Right cardiac atrium (tissue), 5 donors: ENCODE data around the gene GAS2L2. TPM values are rescaled to one million over a fixed set of nuclear protein-coding genes. Genes with fewer than 3 reads are reported as not detected.

Experiments used
- ATAC-seq, 2 donors: fragments of 200-7000 bp; cut with Tn5 transposase; one replicate each; pipeline versions ENCODE4 v1.8.0 to v1.9.1; 2020; ENCODE audit warnings: moderate library complexity in 2 of 2, mild to moderate bottlenecking in 1 of 2
- DNase-seq, 3 donors: peaks; one replicate each; pipeline ENCODE4 v3.0.0-alpha.2; 2020
- H3K27ac ChIP-seq: one replicate; pipeline ENCODE4 v1.5.1; 2013; ENCODE audit warnings: mild to moderate bottlenecking, low read length, control low read depth, moderate library complexity
- H3K27me3 ChIP-seq: one replicate; pipeline ENCODE4 v1.6.1; 2013; ENCODE audit not compliant: control insufficient read depth, insufficient read depth
- H3K4me1 ChIP-seq: one replicate; pipeline ENCODE4 v1.6.1; 2013; ENCODE audit warnings: low read length; ENCODE audit not compliant: control insufficient read depth, insufficient read depth
- H3K4me3 ChIP-seq: one replicate; pipeline ENCODE4 v1.5.1; 2013; ENCODE audit warnings: low read length, control low read depth
- H3K9me3 ChIP-seq: one replicate; pipeline ENCODE4 v1.6.1; 2013; ENCODE audit warnings: low read length; ENCODE audit not compliant: control insufficient read depth
- WGBS: extraction: QIAGEN DNeasy Blood & Tissue Kit; methylation state at CpG from one replicate; pipeline ENCODE4 v1.1.7; 2013; 5-methylcytosine and 5-hydroxymethylcytosine counted together
- intact Hi-C, 4 donors: fragments of 100-400 bp; cut with DNase I; formaldehyde crosslinking; loops; one replicate each; pipeline versions ENCODE4 v1.11.0 to v1.14.0; 2022 to 2023
- polyA plus RNA-seq: library from polyadenylated mRNA; stranded (reverse); fragments of 200-250 nt; gene quantifications from one replicate; pipeline ENCODE4 v1.2.3, GENCODE V29; 2013
- total RNA-seq, 4 donors: library from RNA; stranded (reverse); fragmentation: NEBNext Ultra II Directional; extraction: Animal tissue kit (Norgen Biotek cat#: 25700); gene quantifications; one replicate each; pipeline ENCODE4 v1.2.1, GENCODE V29; 2021
- donor health status: healthy with polysubstance abuse.
- donor health status: DM: no; HTN: yes; CAD: no.
- donor health status: DM: no; HTN: no; CAD: no.
- donor health status: DM: no; HTN: yes; CAD: no; lungs with severe emphysema.
- donor health status: DM: yes; HTN: yes; CAD: no.

GAS2L2 gene
- total and polyA plus RNA-seq, 5 donors: 0.09 to 0.19 (median 0.14) TPM; not detected in 2

DNA sequence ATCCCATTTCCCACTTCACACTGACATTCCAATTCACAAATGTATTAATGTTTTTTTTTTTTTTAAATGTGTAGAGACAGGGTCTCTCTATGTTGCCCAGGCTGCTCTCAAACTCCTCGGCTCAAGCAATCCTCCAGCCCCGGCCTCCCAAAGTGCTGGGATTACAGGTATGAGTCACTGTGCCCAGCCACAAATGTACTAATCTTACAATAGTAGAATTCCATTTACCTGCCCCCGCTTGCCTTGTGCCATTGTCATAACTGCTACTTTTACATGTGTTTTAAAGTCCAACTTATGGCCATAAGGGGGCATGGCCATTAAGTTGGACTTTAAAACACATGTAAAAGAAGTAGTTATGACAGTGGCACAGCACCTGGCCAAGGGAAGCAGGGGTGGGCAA, 37.8 kb upstream of the GAS2L2 start:
- Histone ChIP-seq H3K4me1 (no peaks in the 10 kb centered on the region), H3K27ac (no peak overlapping the region), H3K9me3 (no peaks in the 10 kb centered on the region), H3K27me3 (no peaks in the 10 kb centered on the region), H3K4me3 (no peak overlapping the region)
- no peak for DNase-seq
- ATAC-seq: no peak
- intact Hi-C loops: no loop called here
- 97% methylated on average over 3 of the region's 3 CpGs for WGBS

DNA sequence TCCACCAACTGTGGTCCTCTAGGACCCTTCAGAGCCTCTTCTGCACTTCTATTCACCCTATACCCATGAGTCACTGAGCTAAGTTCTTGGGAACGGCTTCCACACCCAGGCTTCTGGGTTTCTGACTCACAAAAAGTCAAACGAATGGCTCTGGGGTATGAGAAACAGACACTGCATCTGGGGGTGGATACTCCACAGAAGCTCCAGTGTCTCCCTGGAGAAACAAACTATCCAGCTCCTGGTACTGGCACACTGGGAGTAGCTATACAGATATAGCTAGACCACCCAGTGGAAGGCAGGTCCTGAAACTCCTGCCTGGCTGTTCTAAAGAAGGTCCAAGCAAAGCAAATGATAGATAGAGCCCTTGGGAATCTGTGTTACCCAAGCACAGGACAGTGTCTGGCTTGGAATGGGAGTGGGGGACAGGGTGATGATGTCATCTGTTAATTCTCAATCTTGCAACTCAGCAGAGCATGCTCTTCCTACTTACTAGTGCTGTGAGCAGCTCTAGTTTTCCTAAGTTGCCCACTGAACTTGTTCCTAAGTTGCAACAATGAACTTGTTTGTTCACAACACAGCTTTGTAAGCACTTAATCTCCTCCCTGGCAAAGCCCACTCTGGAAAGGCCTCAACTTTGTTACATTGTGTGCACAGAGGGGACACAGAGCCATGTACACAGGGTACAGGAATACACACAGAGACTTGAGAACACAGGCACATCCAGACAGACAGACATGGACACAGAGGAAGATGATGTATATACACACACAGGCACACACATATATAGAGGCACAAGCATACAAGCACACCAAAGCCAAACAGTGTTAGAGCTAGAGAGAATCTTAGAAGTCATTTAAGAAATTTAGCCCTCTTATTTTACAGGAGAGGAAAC, 35.7 kb upstream of the GAS2L2 start:
- H3K9me3 ChIP-seq: no peaks in the 10 kb centered on the region
- WGBS: 50% methylated on average over 2 of the region's 2 CpGs
- H3K4me1 ChIP-seq: peaks cover 9% of the 10 kb centered on the region
- no peaks in the 10 kb centered on the region for H3K27me3 ChIP-seq
- H3K4me3 ChIP-seq: no peak overlapping the region
- intact Hi-C loops: no loop called here
- DNase-seq (no peak), ATAC-seq (peak; percentile 83 to 84)
- peak overlapping the region; percentile 68 for H3K27ac ChIP-seq

DNA sequence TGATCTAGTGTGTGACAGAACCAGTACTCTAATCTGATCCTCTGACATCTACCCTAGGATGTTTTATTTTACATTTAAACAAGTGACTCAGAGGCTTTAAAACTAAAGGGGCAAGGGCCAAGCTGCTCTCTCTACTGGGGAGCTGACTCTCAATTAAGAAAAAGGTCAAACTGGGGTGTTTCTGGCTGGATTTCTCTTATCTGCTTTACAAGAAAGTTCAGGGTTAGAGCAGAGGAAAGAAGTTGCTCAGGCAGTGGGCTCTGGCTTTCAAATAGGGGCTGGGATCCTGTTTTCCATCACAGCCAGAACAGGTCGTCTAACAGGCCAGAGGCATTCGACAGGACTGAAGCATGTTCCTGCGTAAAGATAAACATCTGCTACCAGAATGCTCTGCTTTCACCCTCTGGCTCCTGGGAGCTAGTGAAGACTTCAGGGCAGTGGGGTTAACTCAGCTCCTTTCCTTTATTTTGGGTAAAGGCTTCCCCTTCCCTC, 33.9 kb upstream of the GAS2L2 start:
- ATAC-seq (no peak), DNase-seq (no peak)
- Histone ChIP-seq H3K27me3 (no peaks in the 10 kb centered on the region), H3K9me3 (no peaks in the 10 kb centered on the region), H3K4me1 (peaks cover 13% of the 10 kb centered on the region), H3K27ac (no peak overlapping the region), H3K4me3 (no peak overlapping the region)
- intact Hi-C loops: no loop called here
- 45% methylated on average over 3 of the region's 3 CpGs for WGBS

DNA sequence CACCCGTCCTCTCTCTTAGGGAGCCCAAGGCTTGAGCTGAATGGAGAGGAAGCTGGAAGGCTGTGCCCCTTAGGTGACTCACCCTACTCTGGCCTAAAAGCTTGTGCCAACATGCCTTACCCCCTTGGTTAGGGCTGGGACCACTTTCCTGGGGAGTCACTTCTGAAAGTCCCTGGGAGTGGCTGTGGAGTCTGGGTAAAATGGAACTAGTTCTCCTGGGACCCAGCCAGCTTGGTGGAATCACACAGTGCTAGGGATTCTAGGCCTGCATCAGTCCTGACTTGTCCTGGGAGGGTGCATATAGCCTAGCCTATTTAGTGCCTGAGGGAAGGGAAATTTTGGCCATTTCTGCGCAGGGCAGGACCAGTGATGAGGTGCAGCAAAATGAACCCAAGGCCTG, 31.9 kb upstream of the GAS2L2 start:
- Histone ChIP-seq H3K27me3 (no peaks in the 10 kb centered on the region), H3K27ac (no peak overlapping the region), H3K4me1 (peaks cover 13% of the 10 kb centered on the region), H3K4me3 (no peak overlapping the region), H3K9me3 (no peaks in the 10 kb centered on the region)
- WGBS: 90% methylated on average over 2 of the region's 2 CpGs
- intact Hi-C loops: no loop called here
- ATAC-seq: no peak
- DNase-seq: no peak

DNA sequence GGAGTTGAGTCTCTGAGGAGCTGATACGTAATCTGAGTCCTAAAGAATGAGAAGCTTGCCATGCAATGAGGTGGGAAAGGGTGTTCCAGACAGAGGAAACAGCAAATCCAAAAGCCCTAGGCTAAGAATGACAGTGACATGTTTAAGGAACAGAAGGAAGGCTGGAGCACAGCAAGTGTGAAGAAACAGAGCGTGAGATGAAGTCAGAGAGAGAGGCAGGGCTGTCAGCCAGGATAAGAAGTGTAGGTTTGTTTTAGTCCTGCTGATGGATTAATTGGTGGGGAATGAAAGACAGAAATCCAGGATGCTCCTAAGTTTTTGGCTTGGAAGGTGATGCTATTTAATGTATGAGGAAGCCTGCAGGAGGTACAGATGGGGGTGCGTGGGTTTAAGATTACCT, 27.9 kb upstream of the GAS2L2 start:
- ATAC-seq (no peak), DNase-seq (no peak)
- Histone ChIP-seq H3K4me1 (peaks cover 14% of the 10 kb centered on the region), H3K27me3 (no peaks in the 10 kb centered on the region), H3K9me3 (no peaks in the 10 kb centered on the region), H3K27ac (no peak overlapping the region), H3K4me3 (no peak overlapping the region)
- intact Hi-C loops: no loop called here
- 65% methylated on average over 3 of the region's 3 CpGs for WGBS

DNA sequence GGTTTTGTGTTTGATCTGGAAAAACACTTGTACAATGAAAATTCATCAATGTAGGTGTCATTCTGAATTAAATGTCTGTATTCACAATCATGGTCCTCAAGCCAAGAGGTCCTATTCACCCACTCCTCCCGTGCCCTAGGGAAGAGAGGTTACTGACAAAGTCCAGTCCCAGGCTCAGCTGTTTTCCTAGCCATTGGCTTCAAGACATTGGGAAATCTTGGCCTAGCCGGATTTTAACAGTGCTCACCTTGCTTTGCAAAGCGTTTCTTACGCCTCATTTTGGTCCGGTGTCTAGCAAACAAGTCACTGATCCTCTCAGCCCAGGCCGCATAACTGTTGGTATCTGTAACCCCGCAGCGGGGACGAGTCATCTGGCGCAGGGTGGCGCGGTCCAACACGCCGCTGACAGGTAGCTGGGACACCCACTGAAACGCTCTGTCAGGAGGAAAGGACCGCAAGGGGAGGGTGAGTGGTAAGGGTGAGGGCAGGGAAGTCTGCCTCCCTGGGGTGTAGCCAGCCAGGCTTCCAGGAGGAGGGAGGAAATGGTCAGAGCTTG, 25.7 kb upstream of the GAS2L2 start:
- ATAC-seq: no peak
- intact Hi-C loops: no loop called here

DNA sequence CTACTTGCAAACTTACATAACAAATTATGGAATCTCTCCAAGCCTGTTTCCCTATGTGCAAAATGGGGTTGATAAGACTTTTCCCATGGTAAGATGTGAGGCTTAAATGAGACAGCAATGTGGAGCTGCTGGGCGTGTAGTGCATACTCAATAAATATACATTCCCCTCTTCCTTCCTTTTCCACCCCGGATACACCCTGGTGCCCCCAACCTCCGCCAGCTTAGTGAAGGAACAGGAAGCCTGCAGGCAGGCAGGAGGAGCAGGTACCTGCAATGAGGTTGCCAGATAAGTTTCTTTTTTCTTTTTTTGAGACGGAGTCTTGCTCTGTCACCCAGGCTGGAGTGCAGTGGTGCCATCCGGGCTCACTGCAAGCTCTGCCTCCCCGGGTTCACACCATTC, 22.5 kb upstream of the GAS2L2 start:
- intact Hi-C loops: no loop called here
- no peak for DNase-seq
- no peak for ATAC-seq
- H3K4me1 ChIP-seq: peaks cover 20% of the 10 kb centered on the region
- H3K4me3 ChIP-seq: no peak overlapping the region
- H3K27ac ChIP-seq: peak overlapping the region; percentile 54
- no peaks in the 10 kb centered on the region for H3K27me3 ChIP-seq
- H3K9me3 ChIP-seq: no peaks in the 10 kb centered on the region
- 69% methylated on average over 6 of the region's 6 CpGs for WGBS

More for the DNA sequence above, 25.7 kb upstream of the GAS2L2 start:
- no peaks in the 10 kb centered on the region for H3K9me3 ChIP-seq
- no peaks in the 10 kb centered on the region for H3K27me3 ChIP-seq
- WGBS: 87% methylated on average over 16 of the region's 16 CpGs
- DNase-seq: peak in 1 of 3 donors; percentile 58
- H3K27ac ChIP-seq: no peak overlapping the region
- H3K4me3 ChIP-seq: no peak overlapping the region
- peaks cover 22% of the 10 kb centered on the region for H3K4me1 ChIP-seq

DNA sequence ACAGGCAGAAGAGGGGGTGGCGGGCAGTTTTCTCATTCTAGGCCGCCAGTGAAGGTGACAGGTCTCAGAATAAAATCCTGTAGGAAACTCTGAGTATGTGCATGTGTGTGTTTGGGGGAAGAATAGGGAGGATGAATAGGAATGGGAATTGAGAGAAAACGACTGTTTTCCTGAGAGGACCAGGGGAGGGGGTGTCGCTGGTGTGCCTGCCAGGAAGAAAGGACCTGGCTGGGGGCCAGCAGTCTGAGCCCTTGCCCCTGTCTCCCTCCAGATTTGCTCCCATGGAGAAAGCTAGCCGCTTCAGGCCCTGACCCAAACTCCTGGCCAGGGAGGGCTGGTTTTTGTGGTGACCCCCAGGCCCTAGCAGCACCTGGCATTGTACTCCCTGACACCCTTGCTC, 22.0 kb upstream of the GAS2L2 start:
- intact Hi-C loops: no loop called here
- H3K9me3 ChIP-seq: no peaks in the 10 kb centered on the region
- peak in 1 of 3 donors; percentile 63 for DNase-seq
- H3K27me3 ChIP-seq: no peaks in the 10 kb centered on the region
- peaks cover 20% of the 10 kb centered on the region for H3K4me1 ChIP-seq
- H3K4me3 ChIP-seq: no peak overlapping the region
- WGBS: 66% methylated on average over 5 of the region's 5 CpGs
- H3K27ac ChIP-seq: peak overlapping the region; percentile 54
- ATAC-seq: no peak

DNA sequence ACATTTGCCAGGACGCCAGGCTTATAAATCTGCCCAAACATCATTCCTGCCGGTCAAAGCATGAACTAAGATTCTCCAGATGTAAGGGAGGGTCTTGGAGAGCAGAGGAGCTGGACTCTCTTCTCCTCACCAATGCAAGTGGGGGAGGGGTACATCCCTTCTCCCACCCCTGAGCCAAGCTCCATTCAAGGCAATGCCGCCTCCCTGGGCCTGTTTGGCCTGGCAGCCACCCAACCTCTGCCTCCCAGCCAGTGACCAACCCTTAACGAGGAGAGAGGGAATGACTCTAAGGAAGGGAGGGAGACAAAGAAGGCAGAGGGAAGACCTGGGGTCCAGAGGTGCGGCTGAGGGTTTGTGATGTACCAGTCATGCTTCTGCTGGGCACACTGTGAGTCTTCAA, 21.5 kb upstream of the GAS2L2 start:
- no peak overlapping the region for H3K4me3 ChIP-seq

DNA sequence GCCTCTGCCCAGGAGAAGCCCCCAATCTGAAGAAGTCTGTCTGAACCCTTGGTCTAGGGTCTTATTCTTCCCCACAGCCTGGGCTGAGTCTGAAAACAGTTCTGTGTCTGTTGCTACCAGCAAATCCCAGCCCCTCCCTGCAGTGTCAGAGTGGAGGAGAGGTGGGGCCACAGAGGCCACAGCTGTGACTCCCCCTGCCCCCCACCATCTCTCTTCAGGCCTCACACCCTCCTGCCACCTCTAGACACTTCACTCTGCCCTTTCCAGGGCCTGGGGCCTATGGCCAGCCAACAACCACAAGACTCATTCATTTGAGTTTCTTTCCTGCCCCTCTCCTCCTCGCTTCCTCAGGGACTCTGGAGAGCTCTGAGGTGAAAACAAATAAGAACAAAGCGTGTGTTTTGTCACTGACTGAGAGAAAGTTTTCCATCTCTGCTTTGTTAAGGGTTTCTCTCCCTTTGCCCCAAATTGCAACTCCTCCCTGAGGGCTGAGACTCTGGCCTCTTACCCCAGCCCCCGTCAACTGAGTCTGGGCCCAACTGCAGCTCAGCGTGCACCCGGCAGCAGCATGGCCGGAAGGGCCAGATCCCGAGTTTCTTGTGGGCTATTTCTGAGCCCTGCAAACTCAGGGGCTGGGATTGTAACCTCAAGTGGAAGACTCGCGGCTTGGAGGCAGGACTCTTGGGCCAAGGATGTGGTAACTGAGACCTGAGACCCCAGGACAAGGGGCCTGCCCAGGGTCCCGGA, 20.8 kb upstream of the GAS2L2 start:
- intact Hi-C loops: no loop called here
- 47% methylated on average over 10 of the region's 10 CpGs for WGBS
- Histone ChIP-seq H3K27ac (peak overlapping the region; percentile 63), H3K9me3 (no peaks in the 10 kb centered on the region), H3K4me3 (no peak overlapping the region), H3K4me1 (peaks cover 20% of the 10 kb centered on the region), H3K27me3 (no peaks in the 10 kb centered on the region)
- DNase-seq (no peak), ATAC-seq (peak; percentile 21 to 53)

More for the DNA sequence above, 21.5 kb upstream of the GAS2L2 start:
- intact Hi-C loops: no loop called here
- H3K9me3 ChIP-seq: no peaks in the 10 kb centered on the region
- ATAC-seq (peak; percentile 74 to 80), DNase-seq (peak; percentile 77 to 88 (median 86))
- 49% methylated on average over 5 of the region's 5 CpGs for WGBS
- no peaks in the 10 kb centered on the region for H3K27me3 ChIP-seq
- H3K27ac ChIP-seq: peak overlapping the region; percentile 63
- H3K4me1 ChIP-seq: peaks cover 20% of the 10 kb centered on the region

DNA sequence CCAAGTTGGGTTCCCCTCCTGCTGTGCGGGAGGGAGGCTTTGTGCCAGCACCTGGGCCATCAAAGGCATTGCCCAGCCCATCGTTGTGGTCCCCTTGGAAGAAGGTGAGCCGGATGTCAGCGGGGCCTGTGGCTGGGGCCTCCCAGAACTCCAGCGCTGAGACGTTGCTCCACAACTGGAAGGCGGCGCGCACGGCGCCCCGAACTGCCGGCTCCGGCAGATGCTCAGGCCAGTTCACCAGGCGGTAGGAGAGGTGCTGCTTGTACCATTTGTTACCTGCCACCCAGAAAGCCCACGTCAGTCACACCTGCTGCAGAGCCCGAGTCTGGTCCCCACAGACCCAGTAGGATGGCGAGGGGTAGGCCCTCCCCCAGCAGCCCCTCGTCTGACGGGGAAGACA, 20.1 kb upstream of the GAS2L2 start:
- no peaks in the 10 kb centered on the region for H3K27me3 ChIP-seq
- DNase-seq (no peak), ATAC-seq (no peak)
- 90% methylated on average over 20 of the region's 20 CpGs for WGBS
- peaks cover 20% of the 10 kb centered on the region for H3K4me1 ChIP-seq
- H3K27ac ChIP-seq: no peak overlapping the region
- intact Hi-C loops: no loop called here
- H3K9me3 ChIP-seq: no peaks in the 10 kb centered on the region
- no peak overlapping the region for H3K4me3 ChIP-seq
